ENCODE data around the gene CYB5R3.
A peak's percentile ranks its signal among the peaks of the same experiment; 100 is the strongest.

The CYB5R3 gene

DNA sequence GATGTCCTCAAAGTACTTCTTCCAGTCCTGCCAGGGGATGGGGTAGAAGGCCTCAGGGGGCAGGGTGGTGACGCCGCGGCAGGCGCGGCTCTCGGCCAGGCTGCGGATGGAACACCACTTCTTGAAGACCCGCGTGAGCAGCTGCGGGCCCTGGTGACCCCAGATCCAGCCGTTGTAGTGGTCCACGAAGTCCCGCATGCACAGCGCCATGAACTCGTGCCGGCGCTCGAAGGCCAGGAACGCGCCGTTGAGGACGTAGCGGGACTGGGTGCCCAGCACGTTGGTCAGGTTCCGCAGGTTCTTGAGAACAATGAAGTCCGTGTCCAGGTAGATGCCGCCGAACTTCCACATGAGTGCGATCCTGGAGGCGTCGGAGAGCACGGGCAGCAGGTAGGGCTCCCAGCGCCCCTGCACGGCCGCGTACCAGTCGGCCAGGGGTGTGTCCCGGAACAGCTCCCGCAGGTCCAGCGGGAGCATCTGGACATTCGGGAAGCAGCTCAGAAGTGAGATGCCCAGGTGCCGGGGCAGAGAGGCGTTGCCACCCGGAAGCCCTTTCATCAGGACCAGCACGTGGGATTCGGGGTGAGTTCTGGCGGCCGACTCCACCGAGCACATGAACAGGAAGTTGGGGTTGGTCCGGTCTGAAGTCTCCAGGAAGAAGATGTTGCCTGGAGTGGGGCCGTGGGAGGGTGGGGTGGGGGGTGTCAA is 44.0 kb upstream of the CYB5R3 start:
- DNase-seq = no peak
- TF ChIP-seq, protein P1, sequence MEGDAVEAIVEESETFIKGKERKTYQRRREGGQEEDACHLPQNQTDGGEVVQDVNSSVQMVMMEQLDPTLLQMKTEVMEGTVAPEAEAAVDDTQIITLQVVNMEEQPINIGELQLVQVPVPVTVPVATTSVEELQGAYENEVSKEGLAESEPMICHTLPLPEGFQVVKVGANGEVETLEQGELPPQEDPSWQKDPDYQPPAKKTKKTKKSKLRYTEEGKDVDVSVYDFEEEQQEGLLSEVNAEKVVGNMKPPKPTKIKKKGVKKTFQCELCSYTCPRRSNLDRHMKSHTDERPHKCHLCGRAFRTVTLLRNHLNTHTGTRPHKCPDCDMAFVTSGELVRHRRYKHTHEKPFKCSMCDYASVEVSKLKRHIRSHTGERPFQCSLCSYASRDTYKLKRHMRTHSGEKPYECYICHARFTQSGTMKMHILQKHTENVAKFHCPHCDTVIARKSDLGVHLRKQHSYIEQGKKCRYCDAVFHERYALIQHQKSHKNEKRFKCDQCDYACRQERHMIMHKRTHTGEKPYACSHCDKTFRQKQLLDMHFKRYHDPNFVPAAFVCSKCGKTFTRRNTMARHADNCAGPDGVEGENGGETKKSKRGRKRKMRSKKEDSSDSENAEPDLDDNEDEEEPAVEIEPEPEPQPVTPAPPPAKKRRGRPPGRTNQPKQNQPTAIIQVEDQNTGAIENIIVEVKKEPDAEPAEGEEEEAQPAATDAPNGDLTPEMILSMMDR (IDR thresholded peaks at IDR 0.05; ENCODE audit: low read depth, low read length) = no peak
- no peaks in the 10 kb centered on the region for H3K36me3 ChIP-seq
- H3K4me1 ChIP-seq = 0 out of 2 replicates have a peak, but pooled peaks cover 5% of the 10 kb centered on the region
- H3K4me3 ChIP-seq (ENCODE audit: low read depth, low read length) = no peak overlapping the region
- no peaks in the 10 kb centered on the region for H3K27me3 ChIP-seq
- no peaks in the 10 kb centered on the region for H3K9me3 ChIP-seq

DNA sequence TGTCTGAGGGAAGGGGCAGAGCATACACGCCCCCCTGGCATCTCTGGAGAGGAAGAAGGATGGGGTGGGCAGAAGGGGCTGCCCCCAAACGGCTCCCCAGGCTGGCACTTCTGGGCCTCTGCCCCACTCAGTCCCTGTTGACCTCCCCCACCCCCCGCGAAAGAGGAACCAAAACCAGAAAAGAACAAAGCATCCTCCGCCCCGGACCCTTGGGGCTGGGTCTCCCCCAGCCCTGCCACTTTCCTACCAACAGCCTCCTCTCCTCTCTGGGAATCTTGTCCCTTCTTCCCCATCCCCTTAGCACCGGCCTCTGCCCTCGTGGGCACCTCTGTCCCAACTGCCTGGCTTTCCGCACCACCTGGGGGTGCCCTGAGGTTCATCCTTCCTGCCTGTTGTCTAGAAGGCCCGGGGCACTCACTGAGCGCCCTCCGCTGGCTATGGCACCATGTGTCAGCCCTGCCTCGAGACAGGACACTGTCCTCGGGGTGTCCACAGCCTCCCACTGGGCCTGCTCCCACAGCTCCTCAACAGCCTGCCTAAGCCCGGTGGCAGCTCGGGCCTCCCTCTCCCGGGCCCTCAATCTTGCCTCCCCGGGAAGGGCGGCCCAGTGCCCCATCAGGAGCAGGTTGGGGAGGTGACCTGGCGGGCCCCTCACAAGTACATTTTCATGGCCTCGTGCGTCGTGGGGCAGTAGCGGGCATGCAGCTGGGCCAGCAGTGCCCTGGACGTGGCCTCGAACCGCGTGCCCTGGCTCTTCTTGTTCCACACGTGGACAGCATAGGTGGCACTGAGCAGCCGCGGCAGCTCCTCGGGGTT is 43.3 kb upstream of the CYB5R3 start:
- H3K4me3 ChIP-seq (ENCODE audit: low read depth, low read length) = no peak overlapping the region
- DNase-seq = no peak

DNA sequence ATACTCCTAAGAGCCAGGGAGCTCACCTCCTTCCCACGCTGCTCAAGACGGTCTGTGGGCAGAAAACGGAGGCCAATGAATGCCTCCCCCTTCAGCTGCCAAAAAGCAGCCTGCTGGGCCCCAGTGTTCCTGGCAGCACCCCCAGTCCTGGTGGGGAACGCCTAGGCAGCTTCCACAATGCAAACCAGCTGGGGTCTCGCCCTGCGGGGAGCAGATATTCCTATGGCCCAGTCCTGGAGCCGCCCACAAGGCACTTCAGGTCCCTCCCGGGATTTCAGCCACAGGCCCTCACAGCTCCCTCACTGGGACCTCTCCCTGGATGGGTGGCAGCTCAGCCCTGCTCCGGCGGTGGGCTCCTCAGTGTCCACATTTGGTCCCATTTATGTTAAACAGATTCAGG is 42.2 kb upstream of the CYB5R3 start:
- no peaks in the 10 kb centered on the region for H3K27me3 ChIP-seq
- no peak for DNase-seq
- no peak overlapping the region for H3K4me3 ChIP-seq (ENCODE audit: low read depth, low read length)
- no peaks in the 10 kb centered on the region for H3K9me3 ChIP-seq
- H3K36me3 ChIP-seq = no peaks in the 10 kb centered on the region
- H3K4me1 ChIP-seq = peaks cover 12% of the 10 kb centered on the region; the same call in 1 of the 2 replicates
- TF ChIP-seq, protein P1 (IDR thresholded peaks at IDR 0.05; ENCODE audit: low read depth, low read length) = no peak

More for the DNA sequence above, 43.3 kb upstream of the CYB5R3 start:
- no peaks in the 10 kb centered on the region for H3K9me3 ChIP-seq
- TF ChIP-seq, protein P1 (IDR thresholded peaks at IDR 0.05; ENCODE audit: low read depth, low read length) = no peak
- H3K27me3 ChIP-seq = no peaks in the 10 kb centered on the region
- H3K36me3 ChIP-seq = no peaks in the 10 kb centered on the region
- 0 out of 2 replicates have a peak, but pooled peaks cover 8% of the 10 kb centered on the region for H3K4me1 ChIP-seq

DNA sequence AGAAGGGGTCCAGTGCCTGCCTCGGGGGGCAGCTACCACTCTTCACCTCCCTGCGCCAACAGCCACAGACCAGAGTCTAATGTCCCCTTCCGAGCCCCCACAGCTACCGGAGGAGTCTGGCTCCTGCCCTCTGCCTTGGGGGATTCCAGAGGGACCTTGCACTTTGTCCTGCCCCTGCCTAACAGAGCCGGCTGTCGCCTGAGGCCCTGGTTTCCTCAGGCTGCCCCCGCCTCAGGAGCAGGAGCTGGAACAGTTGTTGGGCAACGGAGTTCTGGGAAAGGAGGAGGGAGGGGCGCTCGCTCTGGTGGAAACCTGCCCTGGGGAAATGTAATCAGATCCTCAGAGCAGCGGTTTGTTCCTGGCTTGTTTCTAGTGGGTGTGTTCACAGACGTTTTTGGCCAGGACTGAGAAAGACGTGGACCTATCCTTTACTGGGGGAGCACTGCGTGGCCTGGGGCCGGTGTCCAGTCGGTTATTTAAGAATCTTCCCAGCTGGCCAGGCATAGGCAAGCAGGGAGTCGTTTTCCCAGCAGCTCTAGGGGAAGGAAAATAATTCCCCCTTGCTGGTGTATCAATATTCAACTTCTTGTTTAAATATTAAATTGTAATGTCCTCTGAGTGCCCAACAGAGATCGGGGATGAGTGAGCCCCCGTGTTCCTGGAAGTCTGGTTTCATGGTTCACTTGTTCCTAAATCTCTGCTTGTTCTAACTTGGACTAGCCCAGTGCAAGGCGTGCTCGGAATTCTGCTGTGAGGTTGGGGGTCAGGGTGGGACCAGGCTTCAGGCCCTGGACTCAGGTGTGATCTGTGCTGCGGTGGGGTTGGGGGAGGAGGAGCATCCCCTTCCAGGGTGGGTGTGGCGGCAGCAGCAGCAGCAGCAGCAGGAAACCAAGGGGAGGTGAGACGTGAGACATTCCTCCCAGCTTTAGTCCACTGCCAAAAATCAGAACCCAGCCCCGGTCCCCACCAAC is 39.3 kb upstream of the CYB5R3 start:
- Histone ChIP-seq H3K9me3 (no peaks in the 10 kb centered on the region), H3K4me1 (peaks cover 13% of the 10 kb centered on the region; the same call in 1 of the 2 replicates), H3K27me3 (no peaks in the 10 kb centered on the region), H3K4me3 (ENCODE audit: low read depth, low read length) (peak overlapping the region; percentile 38), H3K36me3 (no peaks in the 10 kb centered on the region)
- DNase-seq = peak; percentile 86
- TF ChIP-seq, protein P1 (IDR thresholded peaks at IDR 0.05; ENCODE audit: low read depth, low read length) = no peak

DNA sequence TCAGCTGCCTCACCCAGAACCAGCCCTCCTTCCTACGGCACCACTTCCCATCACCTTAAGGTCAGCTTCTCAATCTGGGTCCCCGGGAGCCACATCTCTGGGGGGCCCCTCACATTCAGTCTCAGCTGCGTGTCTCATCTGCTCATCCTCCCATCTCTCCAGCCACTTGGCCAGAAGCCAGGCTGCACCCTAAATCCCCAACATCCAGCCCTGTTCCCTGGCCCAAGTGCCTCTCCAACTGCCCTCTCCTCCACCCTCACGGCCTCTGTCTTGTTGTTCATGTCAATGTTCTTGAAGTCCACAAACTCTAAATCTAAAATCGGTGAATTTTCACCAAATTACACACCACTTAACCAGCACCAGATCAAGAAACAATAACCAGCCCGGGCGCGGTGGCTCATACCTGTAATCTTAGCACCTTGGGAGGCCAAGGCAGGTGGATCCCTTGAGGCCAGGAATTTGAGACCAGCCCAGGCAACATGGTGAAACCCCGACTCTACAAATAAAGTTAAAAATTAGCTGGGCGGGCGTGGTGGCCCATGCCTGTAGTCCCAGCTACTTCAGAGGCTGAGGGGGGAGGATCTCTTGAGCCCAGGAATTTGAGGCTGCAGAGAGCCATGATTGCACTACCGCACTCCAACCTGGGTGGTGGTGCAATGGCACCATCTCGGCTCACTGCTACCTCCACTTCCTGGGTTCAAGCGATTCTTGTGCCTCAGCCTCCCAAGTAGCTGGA is 37.7 kb upstream of the CYB5R3 start:
- DNase-seq = no peak
- TF ChIP-seq, protein P1 (IDR thresholded peaks at IDR 0.05; ENCODE audit: low read depth, low read length) = no peak

More for the DNA sequence above, 37.7 kb upstream of the CYB5R3 start:
- Histone ChIP-seq H3K36me3 (no peaks in the 10 kb centered on the region), H3K4me1 (peaks cover 13% of the 10 kb centered on the region; the same call in 1 of the 2 replicates), H3K4me3 (ENCODE audit: low read depth, low read length) (no peak overlapping the region), H3K27me3 (no peaks in the 10 kb centered on the region), H3K9me3 (no peaks in the 10 kb centered on the region)

Measured in BE2C (cell line).